Right renal cortex interstitium (tissue), 3 donors: ENCODE results near the gene YARS1. TPM values are rescaled to one million over a fixed set of nuclear protein-coding genes. Genes with fewer than 3 reads are reported as not detected.
A peak's percentile ranks its signal among the peaks of the same experiment; 100 is the strongest.
"Not testable (repeated sequence)": the region's sequence is repeated elsewhere in the genome, so short reads cannot be mapped to it uniquely, and the experiment has no call there.

Experiments used
- DNase-seq, 3 donors: peaks; one replicate each; pipeline ENCODE4 v3.0.0-alpha.2; 2013; ENCODE audit warnings: low read depth in 3 of 3, low spot score in 2 of 3
- polyA plus RNA-seq, 3 donors: library from polyadenylated mRNA; unstranded; fragments of 120-200 nt; gene quantifications; one replicate each; pipeline ENCODE4 v1.2.1, GENCODE V29; 2013; ENCODE audit not compliant: insufficient read length in 3 of 3

The YARS1 gene
- polyA plus RNA-seq, 3 donors: 63.1 to 64.2 (median 64.0) TPM

DNA sequence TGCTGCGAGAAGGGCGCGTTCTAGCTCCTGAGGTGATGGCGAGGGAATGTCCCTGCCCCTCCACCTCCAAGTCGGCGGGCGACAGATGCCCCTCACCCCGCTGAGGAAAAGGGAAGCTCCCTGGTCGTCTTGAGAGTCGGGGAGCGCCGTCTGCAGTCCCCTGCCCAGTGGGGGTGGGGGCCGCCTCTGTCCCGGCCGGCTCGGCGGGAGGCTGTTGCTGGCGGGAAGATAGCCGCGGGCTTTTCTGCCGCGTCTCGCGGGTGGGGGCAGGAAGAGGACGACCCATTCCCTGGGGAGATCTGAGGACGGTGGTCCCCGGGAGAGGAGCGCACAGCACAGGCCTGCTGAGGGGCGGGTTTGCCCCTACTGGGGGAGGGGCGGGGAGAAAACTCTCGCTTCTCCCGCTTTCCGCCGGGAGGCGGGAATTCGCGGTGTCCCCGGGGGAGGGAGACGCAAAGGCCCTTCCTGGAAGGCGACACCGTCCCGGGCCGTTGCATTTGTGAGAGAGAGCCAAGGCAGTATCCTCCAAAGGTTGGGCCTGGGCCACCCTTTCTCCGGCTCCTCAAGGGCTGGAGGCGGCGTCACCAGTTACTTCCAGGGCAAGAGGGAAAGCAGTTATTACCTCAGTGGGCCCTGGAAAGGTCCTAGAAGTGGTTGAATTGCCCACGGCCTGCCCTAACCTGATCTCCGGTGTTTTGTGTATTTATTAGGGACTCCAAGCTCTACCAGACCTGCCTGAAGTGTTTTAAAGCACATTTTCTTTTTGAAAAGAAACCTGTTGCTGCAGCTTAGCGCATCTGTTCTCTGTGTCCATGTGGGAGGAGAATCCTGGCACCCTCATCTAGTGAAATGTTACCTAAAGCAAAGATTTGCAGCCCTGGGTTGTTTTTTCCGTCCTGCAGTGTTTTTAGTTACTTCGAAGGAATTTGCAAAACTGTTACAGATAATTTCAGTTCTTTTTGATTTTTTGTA lies 943 bp upstream of the YARS1 start:
- peak; percentile 58 to 81 (median 69) for DNase-seq

DNA sequence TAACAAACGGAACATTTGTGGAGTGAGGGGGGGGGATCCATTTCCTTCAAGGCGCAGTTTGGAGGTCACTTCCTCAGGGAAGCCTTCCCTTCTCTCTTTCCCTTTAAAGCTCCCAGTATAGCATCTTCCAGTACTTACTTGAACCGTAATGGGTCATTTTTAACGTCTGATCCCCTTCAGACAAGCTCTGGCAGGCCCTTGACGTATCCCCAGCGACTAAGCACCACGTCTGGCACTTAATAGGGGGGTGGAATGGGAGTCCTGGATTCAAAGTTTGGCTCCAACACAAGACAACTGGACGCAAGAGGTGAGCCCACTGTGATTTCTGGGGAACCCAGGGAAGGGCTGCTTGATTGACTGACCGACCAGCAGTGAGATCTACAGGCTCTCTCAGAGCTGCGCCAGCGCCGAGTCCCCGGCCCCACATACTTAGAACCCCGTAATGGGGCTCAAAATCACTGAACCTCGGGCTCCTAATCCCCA lies 441 bp downstream of the YARS1 start:
- DNase-seq: peak in 1 of 3 donors; percentile 1

DNA sequence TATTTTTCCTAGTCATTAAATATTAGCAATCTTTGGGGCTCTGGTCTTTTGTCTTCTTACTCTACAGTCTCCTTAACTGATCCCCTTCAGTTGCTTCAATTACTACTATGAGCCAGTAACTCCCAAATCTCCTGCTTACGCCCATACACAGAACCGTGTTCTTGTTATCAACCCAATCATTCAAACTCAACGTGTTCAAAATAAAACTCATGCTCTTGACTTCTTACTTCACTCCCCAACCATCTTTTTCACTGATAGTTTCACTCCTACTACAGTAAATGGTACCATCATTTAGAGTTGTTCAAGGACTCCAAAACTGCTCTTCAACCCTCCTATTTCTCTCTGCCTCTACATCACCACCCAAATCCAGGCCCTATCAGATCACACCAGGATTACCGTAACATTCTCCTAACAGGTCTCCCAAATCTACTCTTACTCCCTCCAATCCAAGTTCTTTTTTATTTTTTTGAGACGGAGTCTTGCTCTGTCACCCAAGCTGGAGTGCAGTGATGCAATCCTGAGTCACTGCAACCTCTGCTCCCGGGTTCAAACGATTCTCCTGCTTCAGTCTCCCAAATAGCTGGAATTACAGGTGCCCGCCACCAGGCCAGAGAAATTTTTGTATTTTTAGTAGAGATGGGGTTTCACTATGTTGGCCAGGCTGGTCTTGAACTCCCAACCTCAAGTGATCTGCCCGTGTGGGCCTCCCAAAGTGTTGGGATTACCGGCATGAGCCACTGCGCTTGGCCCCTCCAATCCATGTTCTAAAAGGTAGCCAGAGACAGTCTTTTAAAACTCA lies 3.0 kb downstream of the YARS1 start:
- no peak for DNase-seq

DNA sequence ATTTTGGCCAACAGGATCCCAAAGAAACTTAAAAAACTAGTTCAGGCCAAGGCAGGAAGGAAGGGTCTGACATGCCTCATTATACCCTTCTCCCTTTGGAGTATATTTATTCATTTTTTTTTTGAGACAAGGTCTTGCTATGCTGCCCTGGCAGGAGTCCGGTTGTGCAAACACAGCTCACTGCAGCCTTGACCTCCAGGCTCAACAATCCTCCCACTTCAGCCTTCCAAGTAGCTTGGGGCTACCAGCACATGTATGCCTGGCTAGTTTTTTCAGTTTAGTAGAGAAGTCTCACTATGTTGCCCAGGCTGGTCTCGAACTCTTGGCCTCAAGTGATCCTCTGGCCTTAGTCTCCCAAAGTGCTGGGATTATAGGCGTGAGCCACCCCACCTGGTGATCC lies 5.2 kb downstream of the YARS1 start:
- no peak for DNase-seq

DNA sequence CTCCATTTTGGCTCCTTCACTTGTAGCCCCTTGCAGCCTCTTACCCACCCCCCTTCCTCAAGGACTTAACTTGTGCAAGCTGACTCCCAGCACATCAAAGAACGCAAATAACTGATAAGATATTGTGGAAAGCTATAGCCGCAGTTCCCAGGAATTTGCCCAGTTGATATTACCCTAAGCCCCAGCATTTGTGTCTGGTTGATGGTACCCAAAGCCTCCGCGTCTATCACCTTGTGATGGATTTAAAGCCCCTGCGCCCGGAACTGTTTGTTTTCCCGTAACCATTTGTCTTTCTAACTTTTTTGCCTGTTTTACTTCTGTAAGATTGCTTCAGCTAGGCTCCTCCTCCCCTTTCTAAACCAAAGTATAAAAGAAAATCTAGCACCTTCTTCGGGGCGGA lies 5.9 kb downstream of the YARS1 start:
- DNase-seq: no peak

DNA sequence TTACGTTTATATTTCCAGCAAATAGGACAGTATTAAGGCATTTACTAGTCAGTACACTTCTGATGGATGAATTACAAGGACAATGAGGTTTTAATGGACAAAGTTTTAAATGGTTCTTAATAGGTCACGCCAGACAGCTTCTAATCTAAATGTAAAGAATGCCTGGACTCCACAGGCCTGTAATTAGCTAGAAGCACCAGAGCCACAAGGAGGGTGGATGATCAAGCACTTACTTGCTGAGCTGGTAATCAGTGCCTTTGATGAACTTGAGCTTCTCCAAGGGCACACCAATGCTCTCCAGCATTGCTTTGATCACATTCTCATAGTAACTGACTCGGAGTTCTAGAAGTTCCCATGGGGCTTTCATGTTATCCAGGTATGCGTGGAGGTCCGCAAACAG lies 6.8 kb downstream of the YARS1 start:
- DNase-seq: no peak

DNA sequence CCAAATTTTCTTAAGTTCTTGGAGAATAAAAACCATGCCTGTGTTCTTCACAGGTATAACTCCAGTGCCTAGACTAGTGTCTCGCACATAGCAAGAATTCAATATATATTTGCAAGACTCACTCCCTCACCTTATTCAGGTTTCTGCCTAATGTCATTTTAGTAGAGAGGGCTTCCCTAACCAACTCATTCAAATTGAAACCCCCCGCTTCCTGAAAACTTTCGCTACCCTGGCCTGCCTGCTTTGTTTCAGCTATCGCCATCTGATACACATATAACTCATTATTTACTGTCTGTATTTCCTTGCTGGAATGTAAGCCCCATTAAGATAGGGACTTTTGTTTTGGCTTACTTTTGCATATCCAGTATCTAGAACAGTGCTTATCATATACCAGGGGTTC lies 8.6 kb downstream of the YARS1 start:
- no peak for DNase-seq

DNA sequence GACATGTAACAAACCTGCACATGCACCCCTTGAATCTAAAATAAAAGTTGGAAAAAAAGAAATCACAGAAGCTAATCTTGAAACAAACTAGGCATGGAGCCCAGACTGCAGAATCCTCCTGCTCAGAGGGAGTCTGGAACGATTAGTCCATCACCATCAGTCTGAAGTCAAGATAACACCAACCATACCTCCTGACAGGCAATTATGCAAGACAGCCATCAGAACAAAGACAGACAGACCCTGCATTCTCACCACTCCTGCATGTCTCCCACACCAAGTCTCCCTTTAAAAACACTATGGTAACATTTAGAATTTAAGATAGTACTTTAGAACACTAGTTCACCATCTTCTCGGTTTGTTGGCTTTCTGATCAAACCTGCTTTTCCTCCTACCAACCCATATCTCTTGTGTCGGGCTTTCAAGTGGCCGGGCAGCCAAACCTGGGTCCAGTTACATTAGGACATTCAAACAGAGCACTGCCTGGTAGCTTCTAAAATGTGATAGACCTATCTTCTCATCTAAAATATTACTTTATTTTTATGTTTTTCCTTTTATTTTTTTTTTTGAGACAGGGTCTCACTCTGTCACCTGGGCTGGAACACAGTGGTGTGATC lies 10.1 kb downstream of the YARS1 start:
- DNase-seq: no peak

DNA sequence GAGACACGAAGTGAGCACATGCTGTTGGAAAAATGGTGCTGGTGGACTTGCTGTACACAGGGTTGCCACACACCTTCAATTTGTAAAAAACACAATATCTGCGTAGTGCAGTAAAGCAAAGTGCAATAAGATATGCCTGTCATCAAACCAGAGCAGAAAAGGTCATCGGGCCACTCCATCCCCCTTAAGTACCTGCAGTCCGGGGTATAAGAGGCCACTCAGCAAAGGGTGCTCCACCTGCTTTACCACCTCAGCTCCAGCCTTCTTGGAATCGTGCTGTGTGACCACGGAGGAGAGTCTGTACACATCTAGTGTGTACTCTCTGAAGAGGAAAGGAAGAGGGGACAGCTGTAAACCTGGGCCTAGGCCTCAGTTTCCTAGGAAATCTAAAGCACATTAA lies 10.9 kb downstream of the YARS1 start:
- no peak for DNase-seq

DNA sequence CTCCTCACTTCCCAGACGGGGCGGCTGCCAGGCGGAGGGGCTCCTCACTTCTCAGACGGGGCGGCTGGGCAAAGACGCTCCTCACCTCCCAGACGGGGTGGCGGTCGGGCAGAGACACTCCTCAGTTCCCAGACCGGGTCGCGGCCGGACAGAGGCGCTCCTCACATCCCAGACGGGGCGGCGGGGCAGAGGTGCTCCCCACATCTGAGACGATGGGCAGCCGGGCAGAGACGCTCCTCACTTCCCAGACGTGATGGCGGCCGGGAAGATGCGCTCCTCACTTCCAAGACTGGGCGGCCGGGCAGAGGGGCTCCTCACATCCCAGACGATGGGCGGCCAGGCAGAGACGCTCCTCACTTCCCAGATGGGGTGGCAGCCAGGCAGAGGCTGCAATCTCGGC lies 12.7 kb downstream of the YARS1 start:
- not testable (repeated sequence) for DNase-seq

DNA sequence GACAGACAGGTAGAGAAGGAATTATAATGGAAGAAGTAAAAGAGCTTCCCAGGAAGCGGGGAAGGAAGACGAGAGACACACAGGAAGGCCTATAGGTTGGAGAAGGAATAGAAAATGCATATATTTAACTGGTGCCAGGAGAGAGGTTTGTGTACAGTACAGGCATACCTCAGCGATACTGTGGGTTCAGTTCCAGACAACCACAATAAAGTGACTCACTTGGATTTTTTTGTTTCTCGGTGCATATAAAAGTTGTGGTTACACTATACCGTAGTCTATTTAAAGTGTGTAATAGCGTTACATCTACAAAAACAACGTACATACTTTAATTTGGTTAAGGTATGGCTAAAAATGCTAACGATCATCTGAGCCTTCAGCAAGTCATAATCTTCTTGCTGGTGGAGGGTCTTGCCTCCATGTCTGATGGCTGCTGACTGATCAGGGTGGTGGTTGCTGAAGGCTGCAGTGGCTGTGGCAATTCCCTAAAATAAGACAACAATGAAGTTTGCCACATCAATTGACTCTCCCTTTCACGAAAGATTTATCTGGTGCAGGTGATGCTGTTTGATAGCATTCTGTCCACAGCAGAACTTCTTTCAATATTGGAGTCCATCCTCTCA lies 16.0 kb downstream of the YARS1 start:
- no peak for DNase-seq

DNA sequence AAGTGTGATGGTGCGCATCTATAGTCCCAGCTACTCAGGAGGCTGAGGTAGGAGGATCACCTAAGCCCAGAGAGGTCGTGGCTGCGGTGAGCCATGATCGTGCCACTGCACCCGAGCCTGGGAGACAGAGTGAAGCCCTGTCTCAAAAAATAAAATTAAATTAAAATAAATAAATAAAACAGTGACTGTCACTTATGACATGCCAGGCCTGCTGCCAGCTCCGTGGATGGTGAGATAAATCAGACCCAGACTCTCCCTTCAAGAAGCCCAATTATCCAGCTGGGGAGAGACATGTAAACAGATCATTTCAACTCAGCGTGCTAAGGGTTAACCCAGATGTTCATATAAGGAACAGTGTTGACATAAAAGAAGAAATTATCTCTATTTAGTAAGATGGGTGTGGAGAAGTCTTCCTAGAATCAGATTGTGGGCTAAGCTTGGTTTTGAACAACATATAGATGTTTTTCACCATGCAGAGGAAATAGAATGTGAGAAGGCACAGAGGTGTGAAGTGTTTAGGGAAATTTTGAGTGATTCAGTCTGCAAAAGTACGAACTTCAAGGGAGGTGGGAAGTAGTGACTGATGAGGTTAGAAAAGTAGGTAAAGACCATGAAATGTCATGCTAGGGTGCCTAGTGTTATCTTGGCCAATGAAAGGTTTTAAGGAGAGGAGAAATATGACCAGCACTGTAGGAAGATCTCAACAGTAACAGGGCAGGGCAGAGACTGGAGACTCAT lies 18.3 kb downstream of the YARS1 start:
- no peak for DNase-seq

DNA sequence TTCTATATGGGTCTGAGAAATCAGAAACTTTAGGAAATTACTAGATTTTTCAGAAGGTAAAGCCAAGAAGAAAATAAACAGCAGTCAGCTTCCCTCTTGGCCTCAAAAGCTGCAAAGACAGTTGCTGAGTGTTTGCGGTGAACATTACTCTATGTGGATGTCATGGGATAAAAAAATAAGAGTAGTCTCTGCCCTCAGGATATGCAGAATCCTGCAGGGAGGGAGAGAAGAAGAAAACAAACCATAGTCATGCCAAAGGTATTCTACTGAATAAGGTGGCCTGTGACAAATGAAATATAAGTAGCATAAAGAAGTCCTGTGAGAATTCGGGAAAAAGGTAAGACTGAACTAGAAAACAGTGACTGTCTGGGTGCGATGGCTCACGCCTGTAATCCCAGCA lies 19.0 kb downstream of the YARS1 start:
- no peak for DNase-seq

DNA sequence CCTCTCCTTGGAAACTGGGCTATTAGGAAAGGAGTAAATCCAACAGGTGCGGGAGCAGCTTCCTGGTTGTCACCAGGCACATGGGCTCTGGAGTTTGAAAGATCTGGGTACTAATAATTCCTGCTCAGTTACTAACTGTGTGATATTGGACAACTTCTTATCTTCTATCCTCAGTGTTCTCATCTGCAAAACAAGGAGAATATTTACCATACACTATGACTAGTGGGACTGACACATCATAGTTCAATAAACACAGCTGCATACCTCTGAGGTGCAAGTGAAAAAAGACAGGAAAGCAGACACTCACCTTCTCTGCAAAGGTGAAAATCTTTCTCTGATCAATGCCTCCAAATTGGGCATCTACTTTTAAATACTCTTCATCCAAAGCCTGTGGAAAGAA lies 19.7 kb downstream of the YARS1 start:
- no peak for DNase-seq

DNA sequence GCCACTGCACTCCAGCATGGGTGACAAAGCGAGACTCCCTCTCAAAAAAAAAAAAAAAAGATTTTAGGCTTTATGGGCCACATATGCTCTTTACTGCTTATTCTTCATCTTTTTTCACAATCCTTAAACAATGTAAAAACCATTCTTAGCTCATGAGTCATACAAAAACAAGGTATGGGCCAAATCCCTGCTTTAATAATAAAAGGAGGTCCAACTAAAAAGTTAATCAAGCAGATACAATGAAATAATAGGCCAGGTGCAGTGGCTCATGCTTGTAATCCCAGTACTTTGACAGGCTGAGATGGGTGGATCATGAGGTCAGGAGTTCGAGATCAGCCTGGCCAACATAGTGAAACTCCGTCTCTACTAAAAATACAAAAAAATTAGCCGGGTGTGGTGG lies 21.4 kb downstream of the YARS1 start:
- not testable (repeated sequence) for DNase-seq

DNA sequence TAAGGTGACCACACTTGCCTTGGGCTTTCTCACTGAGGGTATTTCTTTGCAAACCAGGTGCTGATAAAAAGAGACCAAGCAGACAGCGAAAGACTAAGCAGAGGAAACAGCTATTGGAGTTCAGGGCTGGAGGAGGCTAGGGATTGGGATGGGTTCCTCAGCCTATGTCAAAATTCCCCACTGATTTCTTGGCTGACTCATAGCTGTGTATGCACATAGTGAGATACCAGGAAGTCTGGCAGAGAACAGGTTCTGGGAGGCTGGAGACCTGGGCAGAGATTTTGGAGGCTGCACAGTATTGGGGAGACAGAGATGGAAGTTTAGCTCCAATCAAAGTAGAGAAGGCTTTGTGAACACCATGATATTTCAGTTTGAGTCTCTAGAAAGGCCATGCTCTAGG lies 25.3 kb downstream of the YARS1 start:
- no peak for DNase-seq

DNA sequence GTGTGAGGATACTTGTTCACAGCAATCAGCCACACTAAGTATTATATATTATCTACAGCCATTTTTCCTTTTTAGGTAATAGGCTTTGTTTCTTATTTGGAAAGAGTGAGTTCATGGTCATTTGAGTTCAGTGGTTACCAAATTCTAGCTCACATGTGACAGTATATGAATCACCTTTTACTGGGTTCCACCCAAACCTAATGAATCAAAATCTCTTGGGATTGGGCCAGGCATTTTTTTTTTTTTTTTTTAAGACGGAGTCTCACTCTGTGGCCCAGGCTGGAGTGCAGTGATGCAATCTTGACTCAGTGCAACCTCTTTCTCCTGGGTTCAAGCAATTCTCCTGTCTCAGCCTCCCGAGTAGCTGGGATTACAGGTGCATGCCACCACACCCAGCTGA lies 27.8 kb downstream of the YARS1 start:
- not testable (repeated sequence) for DNase-seq

DNA sequence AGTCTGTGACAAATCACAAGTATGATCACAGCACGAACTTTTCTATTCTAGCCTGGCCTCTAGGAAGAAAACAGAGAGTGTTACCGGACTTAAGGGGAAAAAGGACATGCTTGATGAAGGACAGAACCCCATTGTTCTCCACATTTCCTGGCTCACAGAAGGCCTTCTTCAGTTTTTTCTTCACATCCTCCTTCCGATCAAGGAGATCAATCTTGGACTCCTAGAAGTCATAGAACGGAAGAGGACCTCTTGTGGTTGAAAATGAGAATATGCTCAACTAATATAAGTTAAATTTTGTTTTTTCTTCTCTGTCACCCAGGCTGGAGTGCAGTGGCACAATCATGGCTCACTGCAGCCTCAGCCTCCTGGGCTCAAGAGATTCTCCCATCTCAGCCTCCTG lies 30.3 kb downstream of the YARS1 start:
- no peak for DNase-seq

DNA sequence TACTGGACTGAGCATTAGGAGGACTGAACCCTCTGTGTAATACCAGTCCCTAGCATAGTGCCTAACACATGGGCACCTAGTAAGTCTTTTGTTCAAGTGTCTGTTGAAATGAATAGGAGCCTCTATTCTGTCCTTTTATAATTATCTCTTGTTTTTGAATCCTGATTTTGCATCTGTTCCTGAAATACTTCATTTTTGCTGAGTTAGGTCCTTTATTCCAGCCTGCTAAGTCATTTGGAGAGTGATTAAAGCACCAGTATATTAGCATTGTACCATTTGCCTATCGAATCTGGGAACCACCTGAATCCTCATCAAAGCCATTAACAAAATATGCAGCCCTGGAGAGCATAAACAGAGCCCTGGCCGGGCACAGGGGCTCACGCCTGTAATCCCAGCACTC lies 32.3 kb downstream of the YARS1 start:
- DNase-seq: no peak

DNA sequence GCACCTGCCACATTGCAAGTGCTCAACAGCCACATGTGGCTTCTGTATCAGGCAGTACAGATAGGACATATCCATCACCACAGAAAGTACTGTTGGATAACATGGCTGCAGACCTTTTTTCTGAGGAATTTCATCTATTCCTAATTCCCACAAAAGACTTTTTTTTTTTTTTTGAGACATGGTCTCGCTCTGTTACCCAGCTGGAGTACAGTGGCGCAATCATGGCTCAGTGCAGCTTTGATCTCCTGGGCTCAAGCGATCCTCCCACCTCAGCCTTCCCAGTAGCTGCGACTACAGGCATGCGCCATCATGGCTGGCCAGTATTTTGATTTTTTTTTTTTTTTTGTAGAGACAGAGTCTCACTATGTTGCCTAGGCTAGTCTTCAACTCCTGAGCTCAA lies 33.3 kb downstream of the YARS1 start:
- no peak for DNase-seq
